ENCODE measurements around the gene SUMO3. TPM values are rescaled to one million over a fixed set of nuclear protein-coding genes. Genes with fewer than 3 reads are reported as not detected.

Gene SUMO3
- total and polyA plus RNA-seq, 2 of the 13 experiments (the other 11 are each of a cell fraction or from before 2014, with no cell fraction given), result 51.4 to 92.4 TPM

DNA sequence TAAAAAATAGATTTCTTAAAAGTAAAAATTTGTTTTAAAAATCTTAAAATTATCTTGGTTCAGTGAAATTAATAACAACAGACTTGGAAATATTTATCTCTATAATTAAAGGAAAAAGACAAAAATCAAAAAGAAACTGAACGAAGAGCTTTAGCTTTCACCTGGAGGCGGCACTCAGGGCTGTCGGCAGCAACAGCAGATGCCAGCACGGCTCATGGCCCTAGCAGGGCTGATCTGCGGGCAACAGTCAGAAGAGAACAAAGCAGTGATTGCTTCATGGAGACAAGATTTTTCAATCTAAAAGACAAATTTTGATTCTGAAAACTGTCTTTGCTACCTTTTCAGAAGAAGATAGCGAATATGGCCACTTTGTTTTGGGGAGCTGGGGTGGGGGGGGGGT is 38.9 kb downstream of the SUMO3 start (continued):
- TF ChIP-seq, protein P1, sequence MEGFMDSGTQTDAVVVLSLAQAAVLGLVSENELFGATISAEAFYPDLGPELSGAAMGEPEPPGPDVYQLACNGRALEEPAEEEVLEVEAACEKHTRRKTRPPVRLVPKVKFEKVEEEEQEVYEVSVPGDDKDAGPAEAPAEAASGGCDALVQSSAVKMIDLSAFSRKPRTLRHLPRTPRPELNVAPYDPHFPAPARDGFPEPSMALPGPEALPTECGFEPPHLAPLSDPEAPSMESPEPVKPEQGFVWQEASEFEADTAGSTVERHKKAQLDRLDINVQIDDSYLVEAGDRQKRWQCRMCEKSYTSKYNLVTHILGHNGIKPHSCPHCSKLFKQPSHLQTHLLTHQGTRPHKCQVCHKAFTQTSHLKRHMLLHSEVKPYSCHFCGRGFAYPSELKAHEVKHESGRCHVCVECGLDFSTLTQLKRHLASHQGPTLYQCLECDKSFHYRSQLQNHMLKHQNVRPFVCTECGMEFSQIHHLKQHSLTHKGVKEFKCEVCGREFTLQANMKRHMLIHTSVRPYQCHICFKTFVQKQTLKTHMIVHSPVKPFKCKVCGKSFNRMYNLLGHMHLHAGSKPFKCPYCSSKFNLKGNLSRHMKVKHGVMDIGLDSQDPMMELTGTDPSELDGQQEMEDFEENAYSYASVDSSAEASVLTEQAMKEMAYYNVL (CRISPR knock-in tag; IDR thresholded peaks at IDR 0.05; ENCODE audit: borderline replicate concordance), result no peak
- TF ChIP-seq, protein P2, sequence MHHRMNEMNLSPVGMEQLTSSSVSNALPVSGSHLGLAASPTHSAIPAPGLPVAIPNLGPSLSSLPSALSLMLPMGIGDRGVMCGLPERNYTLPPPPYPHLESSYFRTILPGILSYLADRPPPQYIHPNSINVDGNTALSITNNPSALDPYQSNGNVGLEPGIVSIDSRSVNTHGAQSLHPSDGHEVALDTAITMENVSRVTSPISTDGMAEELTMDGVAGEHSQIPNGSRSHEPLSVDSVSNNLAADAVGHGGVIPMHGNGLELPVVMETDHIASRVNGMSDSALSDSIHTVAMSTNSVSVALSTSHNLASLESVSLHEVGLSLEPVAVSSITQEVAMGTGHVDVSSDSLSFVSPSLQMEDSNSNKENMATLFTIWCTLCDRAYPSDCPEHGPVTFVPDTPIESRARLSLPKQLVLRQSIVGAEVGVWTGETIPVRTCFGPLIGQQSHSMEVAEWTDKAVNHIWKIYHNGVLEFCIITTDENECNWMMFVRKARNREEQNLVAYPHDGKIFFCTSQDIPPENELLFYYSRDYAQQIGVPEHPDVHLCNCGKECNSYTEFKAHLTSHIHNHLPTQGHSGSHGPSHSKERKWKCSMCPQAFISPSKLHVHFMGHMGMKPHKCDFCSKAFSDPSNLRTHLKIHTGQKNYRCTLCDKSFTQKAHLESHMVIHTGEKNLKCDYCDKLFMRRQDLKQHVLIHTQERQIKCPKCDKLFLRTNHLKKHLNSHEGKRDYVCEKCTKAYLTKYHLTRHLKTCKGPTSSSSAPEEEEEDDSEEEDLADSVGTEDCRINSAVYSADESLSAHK (CRISPR knock-in tag; IDR thresholded peaks at IDR 0.05; ENCODE audit: borderline replicate concordance), result no peak
- TF ChIP-seq REXO4 (CRISPR knock-in tag; IDR thresholded peaks at IDR 0.05; ENCODE audit: borderline replicate concordance), result no peak

DNA sequence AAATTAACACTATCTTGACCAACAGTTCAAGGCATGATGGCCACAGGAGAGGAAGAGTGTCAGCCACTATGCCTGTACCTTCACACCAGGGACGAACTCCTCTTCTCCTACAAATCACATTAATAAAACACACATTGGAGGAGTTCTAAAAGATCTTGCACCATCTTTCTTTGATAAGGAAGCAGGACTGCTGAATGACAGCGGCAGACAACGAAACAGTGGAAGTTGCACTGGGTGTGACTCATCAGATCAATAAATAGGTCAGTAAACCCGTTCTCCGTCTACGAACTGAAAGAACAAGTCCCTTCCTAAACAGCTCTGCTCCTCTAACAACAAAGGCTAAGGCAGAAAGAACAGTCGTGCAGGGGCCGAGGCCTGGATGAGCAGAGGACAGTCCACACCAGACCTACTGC is 39.4 kb downstream of the SUMO3 start:
- FAIRE-seq (peak; percentile 60), ATAC-seq (peak; percentile 96), DNase-seq (ENCODE audit: low spot score) (peak; percentile 69)
- Histone ChIP-seq H3K4me2 (ENCODE audit: low read depth, low read length) (peak overlapping the region; percentile 16; the same call in 1 of the 2 replicates), H3K4me3 (replicated peaks in 1 of 3; ENCODE audit: insufficient read depth in 1 of 3, low read depth in 2 of 3, low read length in 3 of 3) (no peak overlapping the region), H3K36me3 (replicated peaks in 1 of 2; ENCODE audit: control insufficient read depth in 1 of 2, insufficient read depth in 2 of 2, low read length in 2 of 2) (peaks cover 12 to 48% of the 10 kb centered on the region in 2 experiments), H3K9ac (ENCODE audit: insufficient read depth, low read depth, low read length) (no peak overlapping the region), H3K27ac (ENCODE audit: extremely low read length, insufficient read depth, low read length) (peak overlapping the region; percentile 18), H2AFZ (ENCODE audit: low read length) (no peak overlapping the region), H4K20me1 (ENCODE audit: insufficient read depth, low read length) (no peaks in the 10 kb centered on the region; the same call in 1 of the 2 replicates), H3K27me3 (ENCODE audit: control insufficient read depth in 1 of 2, insufficient read depth in 2 of 2, low read length in 2 of 2) (no peaks in the 10 kb centered on the region), H3K4me1 (ENCODE audit: insufficient read depth, low read length) (peaks cover 29% of the 10 kb centered on the region), H3K9me3 (ENCODE audit: low read length) (no peaks in the 10 kb centered on the region), H3K79me2 (ENCODE audit: insufficient read depth, low read length) (peaks cover 19% of the 10 kb centered on the region)
- in situ Hi-C loops (cut with HindIII; ENCODE audit: extremely low pct_ligation_motif_present, low pct_unique_long_range_greater_than_20kb) (no loop called here), intact Hi-C loops (cut with micrococcal nuclease; ENCODE audit: unreplicated experiment) (no loop called here)
- ChIA-PET POLR2A (interaction anchor here (0.6 to 0.7 kb wide), 2 partner anchors 23 to 39 kb away, joined by 3 to 4 read pairs; partner anchors contain the start of genes SUMO3 and UBE2G2), CTCF (ENCODE audit: low intra/inter-chr PET ratio, low total read pairs) (no interaction called here)
- WGBS (ENCODE audit: low lambda C conversion rate), result 24% methylated on average over 8 of the region's 8 CpGs
- no TSS peak for BruUV-seq (replicated peaks)
- no peak for TF ChIP-seq GTF3A (CRISPR knock-in tag; conservative IDR thresholded peaks at IDR 0.05)
- no peak for TF ChIP-seq ZNF557 (CRISPR knock-in tag; IDR thresholded peaks at IDR 0.05)
- TF ChIP-seq NAIF1 (CRISPR knock-in tag; IDR thresholded peaks at IDR 0.05; ENCODE audit: borderline replicate concordance), result no peak
- TF ChIP-seq, protein P1 (CRISPR knock-in tag; IDR thresholded peaks at IDR 0.05; ENCODE audit: borderline replicate concordance), result peak; percentile 77; the same call in 1 of the 2 replicates
- TF ChIP-seq SOX5 (CRISPR knock-in tag; IDR thresholded peaks at IDR 0.05; ENCODE audit: borderline replicate concordance), result peak; percentile 68; the same call in 1 of the 2 replicates
- no peak for TF ChIP-seq FOXA1 (IDR thresholded peaks at IDR 0.05)
- 0 out of 2 replicates have a peak, but pooled peaks have one; percentile 16 for TF ChIP-seq FOXA1 (CRISPR knock-in tag; IDR thresholded peaks at IDR 0.05)
- peak; percentile 58 for TF ChIP-seq SALL1 (CRISPR knock-in tag; IDR thresholded peaks at IDR 0.05)
- peak; percentile 77 for TF ChIP-seq RXRB (CRISPR knock-in tag; IDR thresholded peaks at IDR 0.05; ENCODE audit: borderline replicate concordance)
- TF ChIP-seq, protein P3, sequence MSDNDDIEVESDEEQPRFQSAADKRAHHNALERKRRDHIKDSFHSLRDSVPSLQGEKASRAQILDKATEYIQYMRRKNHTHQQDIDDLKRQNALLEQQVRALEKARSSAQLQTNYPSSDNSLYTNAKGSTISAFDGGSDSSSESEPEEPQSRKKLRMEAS (IDR thresholded peaks at IDR 0.05), result 0 out of 2 replicates have a peak, but pooled peaks have one; percentile 32
- TF ChIP-seq, protein P4, sequence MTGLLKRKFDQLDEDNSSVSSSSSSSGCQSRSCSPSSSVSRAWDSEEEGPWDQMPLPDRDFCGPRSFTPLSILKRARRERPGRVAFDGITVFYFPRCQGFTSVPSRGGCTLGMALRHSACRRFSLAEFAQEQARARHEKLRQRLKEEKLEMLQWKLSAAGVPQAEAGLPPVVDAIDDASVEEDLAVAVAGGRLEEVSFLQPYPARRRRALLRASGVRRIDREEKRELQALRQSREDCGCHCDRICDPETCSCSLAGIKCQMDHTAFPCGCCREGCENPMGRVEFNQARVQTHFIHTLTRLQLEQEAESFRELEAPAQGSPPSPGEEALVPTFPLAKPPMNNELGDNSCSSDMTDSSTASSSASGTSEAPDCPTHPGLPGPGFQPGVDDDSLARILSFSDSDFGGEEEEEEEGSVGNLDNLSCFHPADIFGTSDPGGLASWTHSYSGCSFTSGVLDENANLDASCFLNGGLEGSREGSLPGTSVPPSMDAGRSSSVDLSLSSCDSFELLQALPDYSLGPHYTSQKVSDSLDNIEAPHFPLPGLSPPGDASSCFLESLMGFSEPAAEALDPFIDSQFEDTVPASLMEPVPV (CRISPR knock-in tag; IDR thresholded peaks at IDR 0.05), result no peak
- TF ChIP-seq ZNF629 (CRISPR knock-in tag; conservative IDR thresholded peaks at IDR 0.05), result peak; percentile 91
- TF ChIP-seq GTF2F1 (IDR thresholded peaks at IDR 0.05; ENCODE audit: low read length), result no peak
